H9 (cell line): ENCODE data around the gene IQSEC1. TPM values are rescaled to one million over a fixed set of nuclear protein-coding genes. Genes with fewer than 3 reads are reported as not detected.

Source experiments
- DNase-seq: peaks from one replicate; pipeline ENCODE4 v3.0.0-alpha.2; 2017
- H2AFZ ChIP-seq: one replicate; pipeline ENCODE4 v1.6.1; 2013; ENCODE audit warnings: mild to moderate bottlenecking, low read length, control low read depth, moderate library complexity
- H2AK5ac ChIP-seq: 2 replicates; pipeline ENCODE4 v1.6.1; 2013; ENCODE audit warnings: low read length, control low read depth, mixed read lengths; ENCODE audit not compliant: insufficient read length
- H2BK120ac ChIP-seq: one replicate; pipeline ENCODE4 v1.6.1; 2013; ENCODE audit warnings: low read depth, mild to moderate bottlenecking, low read length, control low read depth, inconsistent platforms; ENCODE audit not compliant: poor library complexity, severe bottlenecking
- H2BK12ac ChIP-seq: 2 replicates; pipeline ENCODE4 v1.6.1; 2013; ENCODE audit warnings: low read length, control low read depth, mixed read lengths, low read depth; ENCODE audit not compliant: insufficient read length
- H2BK15ac ChIP-seq: 2 replicates; pipeline ENCODE4 v1.6.1; 2013; ENCODE audit warnings: low read depth, low read length, control low read depth
- H2BK20ac ChIP-seq: one replicate; pipeline ENCODE4 v1.6.1; 2013; ENCODE audit warnings: low read depth, mild to moderate bottlenecking, low read length, control low read depth, inconsistent platforms; ENCODE audit not compliant: poor library complexity, severe bottlenecking
- H2BK5ac ChIP-seq: 2 replicates; pipeline ENCODE4 v1.6.1; 2013; ENCODE audit warnings: low read length, control low read depth, mixed read lengths; ENCODE audit not compliant: insufficient read length
- H3K14ac ChIP-seq: 2 replicates; pipeline ENCODE4 v1.6.1; 2013; ENCODE audit warnings: low read length, control low read depth; ENCODE audit not compliant: insufficient read depth
- H3K18ac ChIP-seq: 2 replicates; pipeline ENCODE4 v1.6.1; 2013; ENCODE audit warnings: low read depth, mild to moderate bottlenecking, mixed read lengths, low read length, control low read depth; ENCODE audit not compliant: insufficient read length
- H3K23ac ChIP-seq: 2 replicates; pipeline ENCODE4 v1.6.1; 2013; ENCODE audit warnings: low read length, control low read depth, mixed read lengths, low read depth; ENCODE audit not compliant: insufficient read length
- H3K23me2 ChIP-seq: 2 replicates; pipeline ENCODE4 v1.6.1; 2013; ENCODE audit warnings: low read depth, mild to moderate bottlenecking, mixed read lengths, low read length, control low read depth; ENCODE audit not compliant: insufficient read length, poor library complexity, severe bottlenecking
- H3K27ac ChIP-seq: 2 replicates; pipeline ENCODE4 v1.5.1; 2013; ENCODE audit warnings: low read length, control low read depth, mixed read lengths, low read depth; ENCODE audit not compliant: insufficient read length
- H3K27me3 ChIP-seq: 2 replicates; pipeline ENCODE4 v1.6.1; 2013; ENCODE audit warnings: low read length, control low read depth, inconsistent platforms; ENCODE audit not compliant: insufficient read depth
- H3K4ac ChIP-seq: 2 replicates; pipeline ENCODE4 v1.6.1; 2013; ENCODE audit warnings: low read depth, mild to moderate bottlenecking, control low read depth, inconsistent platforms, low read length, moderate library complexity
- H3K4me1 ChIP-seq: 2 replicates; pipeline ENCODE4 v1.6.1; 2013; ENCODE audit warnings: low read length, control low read depth, inconsistent platforms; ENCODE audit not compliant: insufficient read depth
- H3K4me2 ChIP-seq: 2 replicates; pipeline ENCODE4 v1.6.1; 2013; ENCODE audit warnings: low read length, control low read depth, mixed read lengths; ENCODE audit not compliant: insufficient read length, insufficient read depth
- H3K56ac ChIP-seq: 2 replicates; pipeline ENCODE4 v1.6.1; 2013; ENCODE audit warnings: low read depth, mild to moderate bottlenecking, mixed read lengths, low read length, control low read depth; ENCODE audit not compliant: insufficient read length
- H3K79me1 ChIP-seq: 2 replicates; pipeline ENCODE4 v1.6.1; 2013; ENCODE audit warnings: low read depth, mild to moderate bottlenecking, moderate library complexity, low read length, control low read depth, inconsistent platforms; ENCODE audit not compliant: insufficient read depth, poor library complexity, severe bottlenecking
- H3K79me2 ChIP-seq: 2 replicates; pipeline ENCODE4 v1.6.1; 2013; ENCODE audit warnings: low read length, control low read depth, inconsistent platforms; ENCODE audit not compliant: insufficient read depth
- H3K9ac ChIP-seq: 2 replicates; pipeline ENCODE4 v1.6.1; 2013; ENCODE audit warnings: low read length, control low read depth, mixed read lengths; ENCODE audit not compliant: insufficient read length; ENCODE audit errors: extremely low read depth
- H3K9me3 ChIP-seq: one replicate; pipeline ENCODE4 v1.6.1; 2013; ENCODE audit warnings: low read depth, low read length, inconsistent platforms; ENCODE audit not compliant: control insufficient read depth
- H3T11ph ChIP-seq: one replicate; pipeline ENCODE4 v1.6.1; 2013; ENCODE audit warnings: mild to moderate bottlenecking, low read length, control low read depth, inconsistent platforms
- H4K20me1 ChIP-seq: one replicate; pipeline ENCODE4 v1.6.1; 2013; ENCODE audit not compliant: control insufficient read depth, insufficient read length, insufficient read depth
- H4K5ac ChIP-seq: 2 replicates; pipeline ENCODE4 v1.6.1; 2013; ENCODE audit warnings: low read depth, mild to moderate bottlenecking, mixed read lengths, low read length, control low read depth; ENCODE audit not compliant: insufficient read length
- H4K8ac ChIP-seq: replicated peaks from 2 replicates; pipeline ENCODE4 v1.6.1; 2013; ENCODE audit warnings: low read length, control low read depth, mixed read lengths, low read depth; ENCODE audit not compliant: insufficient read length
- H4K91ac ChIP-seq: 2 replicates; pipeline ENCODE4 v1.6.1; 2013; ENCODE audit warnings: low read depth, mild to moderate bottlenecking, moderate library complexity, mixed read lengths, low read length, control low read depth; ENCODE audit not compliant: insufficient read length
- H3K27ac Mint-ChIP-seq, 3 experiments: 2 replicates in 2 of 3; 3 replicates in 1 of 3; pipeline ENCODE4 v1.8.0; 2020 to 2021; ENCODE audit warnings: mixed read lengths in 3 of 3, mild to moderate bottlenecking in 1 of 3, moderate library complexity in 1 of 3
- H3K27me3 Mint-ChIP-seq: 2 replicates; pipeline ENCODE4 v1.8.0; 2021; ENCODE audit warnings: low read depth, mild to moderate bottlenecking, moderate library complexity, mixed read lengths
- H3K36me3 Mint-ChIP-seq, 3 experiments: 2 replicates in 2 of 3; 3 replicates in 1 of 3; pipeline ENCODE4 v1.8.0; 2020 to 2021; ENCODE audit warnings: low read depth in 3 of 3, mixed read lengths in 3 of 3; ENCODE audit not compliant: insufficient read depth in 1 of 3
- H3K4me1 Mint-ChIP-seq, 2 experiments: 2 replicates each; pipeline ENCODE4 v1.8.0; 2020; ENCODE audit warnings: mixed read lengths in 2 of 2
- H3K4me3 Mint-ChIP-seq, 2 experiments: 2 replicates in 1 of 2; 3 replicates in 1 of 2; pipeline ENCODE4 v1.8.0; 2020 to 2021; ENCODE audit warnings: mild to moderate bottlenecking in 2 of 2, mixed read lengths in 2 of 2, moderate library complexity in 1 of 2
- H3K9me3 Mint-ChIP-seq, 2 experiments: 2 replicates in 1 of 2; 3 replicates in 1 of 2; pipeline ENCODE4 v1.8.0; 2020; ENCODE audit warnings: mild to moderate bottlenecking in 2 of 2, mixed read lengths in 2 of 2, moderate library complexity in 1 of 2
- CTCF ChIP-seq: fragments of 200-600 bp; sonication (generic); conservative IDR thresholded peaks from 3 replicates; pipeline ENCODE4 v1.8.0; 2021; ENCODE audit warnings: antibody characterized with exemption, mild to moderate bottlenecking
- WGBS: extraction: QIAGEN DNeasy Blood & Tissue Kit; methylation state at CpG from one replicate; pipeline ENCODE4 v1.1.7; 2013; ENCODE audit warnings: missing lambda C conversion rate, low lambda C conversion rate, mixed read lengths; ENCODE audit not compliant: insufficient read length; ENCODE audit errors: extremely low coverage; 5-methylcytosine and 5-hydroxymethylcytosine counted together
- total RNA-seq: library from RNA; stranded (reverse); gene quantifications from 2 replicates; pipeline ENCODE4 v1.2.1, GENCODE V29; 2021

IQSEC1 gene
- total RNA-seq, 1 experiment from 2014 or later: 19.1 TPM

GRCh38 chr3:12977117-12977808, 96.0 kb downstream of the IQSEC1 start:
- Histone ChIP-seq H3K18ac (no peak overlapping the region), H3K4ac (no peak overlapping the region), H2BK120ac (no peak overlapping the region), H3K79me2 (no peaks in the 10 kb centered on the region), H3K56ac (no peak overlapping the region), H2BK15ac (no peak overlapping the region), H4K5ac (no peak overlapping the region), H4K20me1 (no peaks in the 10 kb centered on the region), H2AFZ (no peak overlapping the region), H4K8ac (no peak overlapping the region), H2AK5ac (no peak overlapping the region), H3K27ac (no peak overlapping the region), H3K27me3 (no peaks in the 10 kb centered on the region), H3K4me1 (no peaks in the 10 kb centered on the region), H3K9ac (no peak overlapping the region), H3T11ph (no peak overlapping the region), H2BK5ac (no peak overlapping the region), H3K23ac (no peak overlapping the region), H4K91ac (no peak overlapping the region), H3K79me1 (no peaks in the 10 kb centered on the region), H2BK20ac (no peak overlapping the region), H3K23me2 (no peaks in the 10 kb centered on the region), H3K9me3 (no peaks in the 10 kb centered on the region), H2BK12ac (no peak overlapping the region), H3K14ac (no peak overlapping the region), H3K4me2 (no peak overlapping the region)
- Mint-ChIP-seq H3K27me3 (peaks cover 4% of the 10 kb centered on the region; the same call in 1 of the 2 replicates), H3K36me3 (no peaks in the 10 kb centered on the region), H3K4me1 (peaks cover 32 to 48% of the 10 kb centered on the region in 2 experiments), H3K9me3 (no peaks in the 10 kb centered on the region), H3K27ac (no peak overlapping the region), H3K4me3 (no peak overlapping the region)
- WGBS: no CpG with 5 or more reads among the region's 10 CpGs
- no peak for TF ChIP-seq CTCF
- DNase-seq: no peak
